Kidney epithelial cell (primary cell): ENCODE data around the gene SNX11. TPM values are rescaled to one million over a fixed set of nuclear protein-coding genes. Genes with fewer than 3 reads are reported as not detected.

Source experiments
- DNase-seq: peaks from one replicate; pipeline ENCODE4 v3.0.0-alpha.2; 2010; ENCODE audit warnings: low read depth
- H3K27me3 ChIP-seq: 2 replicates; pipeline ENCODE4 v1.6.0; 2011; ENCODE audit warnings: low read length; ENCODE audit not compliant: control insufficient read depth, insufficient read depth
- H3K36me3 ChIP-seq: 2 replicates; pipeline ENCODE4 v1.5.1; 2011; ENCODE audit warnings: low read length; ENCODE audit not compliant: control insufficient read depth, insufficient read depth
- H3K4me3 ChIP-seq: 2 replicates; pipeline ENCODE4 v1.5.1; 2011; ENCODE audit warnings: low read depth, mild to moderate bottlenecking, control low read depth, low read length
- total RNA-seq: library from RNA; depleted of rRNA; stranded (reverse); fragments of >200 nt; gene quantifications from 2 replicates; pipeline ENCODE4 v1.2.3, GENCODE V29; 2015
- TF ChIP-seq, protein P1 (sequence below): IDR thresholded peaks from 2 replicates; pipeline ENCODE4 v1.5.1; 2011; ENCODE audit warnings: mild to moderate bottlenecking, moderate library complexity, low read length, control low read depth, inconsistent platforms; ENCODE audit not compliant: insufficient read depth, poor library complexity, severe bottlenecking

SNX11 gene
- total RNA-seq, 1 donor from 2014 or later = 18.1 TPM

DNA sequence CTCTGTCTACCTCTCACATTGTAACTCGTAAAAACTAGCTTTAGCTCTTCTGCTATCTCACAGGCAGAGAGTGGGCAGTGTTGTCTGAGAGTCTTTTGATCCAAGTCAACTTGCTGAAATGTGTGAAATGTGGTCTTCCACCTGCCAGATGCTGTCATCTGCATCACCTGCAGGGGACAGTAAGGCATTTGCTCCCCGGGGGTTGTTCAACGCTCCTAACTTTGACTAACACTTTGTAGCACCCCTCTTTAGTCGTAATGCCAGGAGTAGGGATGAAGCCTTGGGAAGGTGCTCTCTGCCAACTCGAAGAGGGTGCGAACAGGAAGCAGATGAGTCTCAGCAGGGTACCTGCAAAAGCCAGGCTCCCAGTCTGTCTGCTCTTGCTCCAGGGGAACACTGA is 36.1 kb downstream of the SNX11 start:
- TF ChIP-seq, protein P1, sequence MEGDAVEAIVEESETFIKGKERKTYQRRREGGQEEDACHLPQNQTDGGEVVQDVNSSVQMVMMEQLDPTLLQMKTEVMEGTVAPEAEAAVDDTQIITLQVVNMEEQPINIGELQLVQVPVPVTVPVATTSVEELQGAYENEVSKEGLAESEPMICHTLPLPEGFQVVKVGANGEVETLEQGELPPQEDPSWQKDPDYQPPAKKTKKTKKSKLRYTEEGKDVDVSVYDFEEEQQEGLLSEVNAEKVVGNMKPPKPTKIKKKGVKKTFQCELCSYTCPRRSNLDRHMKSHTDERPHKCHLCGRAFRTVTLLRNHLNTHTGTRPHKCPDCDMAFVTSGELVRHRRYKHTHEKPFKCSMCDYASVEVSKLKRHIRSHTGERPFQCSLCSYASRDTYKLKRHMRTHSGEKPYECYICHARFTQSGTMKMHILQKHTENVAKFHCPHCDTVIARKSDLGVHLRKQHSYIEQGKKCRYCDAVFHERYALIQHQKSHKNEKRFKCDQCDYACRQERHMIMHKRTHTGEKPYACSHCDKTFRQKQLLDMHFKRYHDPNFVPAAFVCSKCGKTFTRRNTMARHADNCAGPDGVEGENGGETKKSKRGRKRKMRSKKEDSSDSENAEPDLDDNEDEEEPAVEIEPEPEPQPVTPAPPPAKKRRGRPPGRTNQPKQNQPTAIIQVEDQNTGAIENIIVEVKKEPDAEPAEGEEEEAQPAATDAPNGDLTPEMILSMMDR = no peak
- H3K36me3 ChIP-seq = no peaks in the 10 kb centered on the region
- H3K27me3 ChIP-seq = peaks cover 6% of the 10 kb centered on the region
- DNase-seq = no peak
- no peak overlapping the region for H3K4me3 ChIP-seq

DNA sequence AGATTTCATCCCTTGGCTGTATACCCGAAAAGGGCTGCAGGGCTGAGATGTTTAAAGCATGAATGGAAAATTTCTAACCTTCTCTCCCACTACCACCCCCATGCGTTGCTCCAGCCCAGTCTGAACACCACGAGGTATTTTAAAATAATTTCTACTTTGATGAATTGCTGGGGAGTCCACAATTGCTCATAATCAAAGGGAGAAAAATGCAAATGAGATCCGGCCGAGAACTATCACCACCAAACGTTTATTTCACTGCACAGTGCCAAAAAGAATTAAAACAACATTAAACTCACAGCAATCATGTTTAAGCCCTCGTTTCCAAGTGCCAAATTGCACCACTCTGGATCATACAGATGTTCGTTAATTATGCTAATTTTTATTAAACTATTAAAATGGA is 36.7 kb downstream of the SNX11 start:
- Histone ChIP-seq H3K36me3 (no peaks in the 10 kb centered on the region), H3K27me3 (peaks cover 6% of the 10 kb centered on the region), H3K4me3 (no peak overlapping the region)
- TF ChIP-seq, protein P1 = no peak
- DNase-seq = no peak

DNA sequence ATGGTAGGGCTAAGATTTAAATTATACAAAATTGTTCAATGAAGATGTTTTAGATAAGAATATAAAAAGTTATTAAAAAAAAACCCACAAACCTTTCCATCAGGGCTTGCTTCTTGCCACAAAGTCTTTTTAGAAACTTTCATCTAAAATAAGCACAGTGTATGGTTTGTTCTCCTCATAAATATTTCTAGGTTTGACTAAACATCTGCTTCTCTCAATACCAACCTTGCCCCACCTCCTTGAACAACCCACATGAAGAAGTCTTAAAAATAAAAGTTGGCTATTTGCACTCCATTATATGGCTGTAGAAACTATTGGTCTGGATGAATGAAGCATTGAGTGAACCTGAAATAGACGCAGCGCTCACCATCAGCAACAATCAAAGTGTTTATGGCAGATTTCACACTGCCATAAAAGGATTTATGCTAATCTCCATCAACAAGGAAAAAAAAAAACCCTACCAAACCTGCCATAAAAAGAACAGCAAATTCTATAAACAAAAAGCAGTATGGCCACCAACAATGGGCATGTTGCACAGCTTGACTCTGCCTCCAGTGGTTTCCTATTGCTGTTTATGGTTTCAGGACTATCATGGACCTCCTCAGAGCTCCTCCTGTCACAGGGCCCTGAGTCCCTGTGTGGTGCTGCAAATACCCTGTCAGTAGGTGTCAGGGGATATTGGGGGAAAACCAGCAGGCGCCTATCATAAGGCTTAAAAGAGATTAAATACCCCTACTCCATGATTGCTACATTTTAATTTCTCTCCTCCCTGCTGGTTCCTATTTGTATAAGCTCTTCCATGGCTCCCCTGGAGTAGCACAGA is 37.6 kb downstream of the SNX11 start:
- no peak overlapping the region for H3K4me3 ChIP-seq
- H3K27me3 ChIP-seq = peaks cover 8% of the 10 kb centered on the region
- DNase-seq = no peak
- TF ChIP-seq, protein P1 = no peak
- no peaks in the 10 kb centered on the region for H3K36me3 ChIP-seq

DNA sequence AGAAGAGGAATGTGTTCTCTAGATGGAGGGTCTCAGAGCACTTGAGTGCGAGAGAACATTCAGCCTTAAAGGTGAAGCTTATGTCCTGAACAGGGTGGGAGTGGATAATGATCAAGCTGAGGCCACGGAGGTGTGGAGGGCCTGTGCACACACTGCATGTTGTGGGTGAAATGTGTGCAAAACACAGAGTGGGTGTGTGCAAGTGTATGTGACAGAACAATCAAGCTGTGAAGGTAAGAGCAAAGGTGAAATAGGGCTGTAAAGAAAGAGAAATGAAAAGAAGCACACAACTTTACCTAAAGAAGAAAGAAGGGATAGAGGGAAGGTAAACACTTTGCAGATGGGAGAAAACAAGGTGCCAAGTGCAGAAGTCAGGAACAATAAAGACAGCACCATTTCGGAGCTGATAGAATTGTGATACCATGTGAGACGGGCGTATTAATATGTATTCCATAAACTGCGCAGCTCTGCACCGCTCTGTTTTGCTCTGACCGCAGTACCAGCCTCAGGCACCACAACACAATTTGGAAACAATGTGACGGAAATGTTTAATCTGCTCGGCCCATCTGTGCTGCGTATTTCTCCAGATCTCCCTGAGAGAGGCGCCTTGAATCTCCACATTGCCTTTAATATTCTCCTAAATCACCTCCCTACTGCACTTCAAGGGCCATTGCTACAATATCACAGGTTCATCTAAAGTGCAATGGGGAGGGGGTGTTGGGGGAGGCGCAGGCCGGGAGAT is 40.6 kb downstream of the SNX11 start:
- peaks cover 13% of the 10 kb centered on the region for H3K27me3 ChIP-seq
- no peaks in the 10 kb centered on the region for H3K36me3 ChIP-seq
- no peak overlapping the region for H3K4me3 ChIP-seq
- DNase-seq = no peak
- TF ChIP-seq, protein P1 = no peak

DNA sequence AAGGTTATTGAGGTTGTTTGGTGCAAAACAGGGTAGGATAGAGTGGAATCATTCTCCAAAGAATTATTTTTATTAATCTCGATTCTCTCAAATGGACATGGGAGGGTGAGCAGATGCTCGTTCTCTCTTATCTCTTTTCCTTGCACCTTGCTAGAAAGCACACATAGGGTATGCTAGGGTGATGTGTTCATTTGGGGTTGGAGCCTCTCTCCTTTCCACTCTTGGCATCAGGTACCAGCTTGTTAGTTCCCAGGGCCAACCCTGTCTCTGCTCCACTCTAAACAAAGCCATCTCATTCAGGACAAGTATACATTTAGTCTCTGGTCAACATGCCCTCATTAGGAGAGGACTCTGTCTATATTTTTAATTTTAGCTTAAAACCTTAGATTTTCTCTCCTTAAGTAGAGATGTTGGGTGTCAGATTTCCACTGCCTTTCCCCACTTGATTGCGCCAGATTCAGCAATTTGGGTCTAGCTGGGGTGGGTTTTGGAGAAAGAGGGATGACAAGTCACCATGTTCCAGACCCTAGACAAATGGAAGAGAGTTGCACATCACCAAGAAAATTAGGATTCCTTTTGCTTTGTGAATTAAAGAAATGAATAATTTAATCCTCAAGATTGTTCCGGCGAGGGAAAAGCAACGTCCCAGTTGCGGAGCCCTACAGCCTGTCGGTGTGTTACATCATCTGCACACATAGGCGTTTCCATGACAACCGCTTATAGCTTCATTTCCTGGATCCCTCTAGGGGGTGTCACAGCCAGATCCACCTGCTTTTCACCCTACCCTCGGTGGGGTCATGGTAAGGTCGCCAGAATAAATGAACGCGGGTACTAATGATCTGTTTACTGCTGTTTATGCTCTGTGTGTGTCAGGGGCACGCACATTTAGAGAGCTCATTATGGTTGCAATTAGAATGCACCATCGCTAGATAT is 41.6 kb downstream of the SNX11 start:
- no peak overlapping the region for H3K4me3 ChIP-seq
- H3K36me3 ChIP-seq = no peaks in the 10 kb centered on the region
- TF ChIP-seq, protein P1 = no peak
- H3K27me3 ChIP-seq = peaks cover 7% of the 10 kb centered on the region
- DNase-seq = no peak
